Liver (tissue), 9 donors: Measurements from ENCODE around the gene EOGT. TPM values are rescaled to one million over a fixed set of nuclear protein-coding genes. Genes with fewer than 3 reads are reported as not detected.

Source experiments
- DNase-seq: peaks from one replicate; pipeline ENCODE4 v3.0.0-alpha.2; 2017; ENCODE audit warnings: low spot score
- H3K27ac ChIP-seq, 2 donors: one replicate each; pipeline ENCODE4 v1.7.0; 2013; ENCODE audit warnings: inconsistent platforms in 2 of 2, low read length in 2 of 2, control low read depth in 1 of 2, low read depth in 1 of 2, mild to moderate bottlenecking in 1 of 2
- H3K27me3 ChIP-seq, 4 donors: one replicate each; pipeline versions ENCODE4 v1.6.1 to v1.7.0; 2013; ENCODE audit warnings: low read length in 3 of 4, inconsistent platforms in 1 of 4, mild to moderate bottlenecking in 1 of 4, moderate library complexity in 1 of 4; ENCODE audit not compliant: control insufficient read depth in 4 of 4, insufficient read depth in 4 of 4
- H3K36me3 ChIP-seq, 4 donors: one replicate each; pipeline versions ENCODE4 v1.6.1 to v1.7.0; 2013; ENCODE audit warnings: low read length in 3 of 4, mild to moderate bottlenecking in 3 of 4, low read depth in 1 of 4, moderate library complexity in 1 of 4; ENCODE audit not compliant: control insufficient read depth in 4 of 4, insufficient read depth in 3 of 4
- H3K4me1 ChIP-seq, 4 donors: one replicate each; pipeline versions ENCODE4 v1.6.1 to v1.7.0; 2013; ENCODE audit warnings: low read length in 3 of 4, mild to moderate bottlenecking in 3 of 4, moderate library complexity in 1 of 4; ENCODE audit not compliant: control insufficient read depth in 4 of 4, insufficient read depth in 4 of 4
- H3K4me3 ChIP-seq, 3 donors: one replicate each; pipeline versions ENCODE4 v1.6.1 to v1.7.0; 2013; ENCODE audit warnings: low read length in 3 of 3, control low read depth in 1 of 3, low read depth in 1 of 3, mild to moderate bottlenecking in 1 of 3
- H3K9ac ChIP-seq, 2 donors: one replicate each; pipeline ENCODE4 v1.7.0; 2013; ENCODE audit warnings: low read length in 2 of 2, mild to moderate bottlenecking in 2 of 2, moderate library complexity in 2 of 2, control low read depth in 1 of 2, low read depth in 1 of 2
- H3K9me3 ChIP-seq, 4 donors: one replicate each; pipeline versions ENCODE4 v1.6.1 to v1.7.0; 2013; ENCODE audit warnings: low read length in 3 of 4; ENCODE audit not compliant: control insufficient read depth in 4 of 4
- CTCF ChIP-seq: fragments of 150-350 bp; IDR thresholded peaks from 2 replicates; pipeline ENCODE4 v1.5.1; 2017; ENCODE audit warnings: improper control_type of control experiment, low read depth, low read length; ENCODE audit not compliant: missing input control
- EGR1 ChIP-seq, 2 donors: IDR thresholded peaks; 2 replicates each; pipeline ENCODE4 v1.6.1; 2016 to 2018; ENCODE audit warnings: antibody characterized with exemption in 2 of 2, low read depth in 2 of 2
- FOXA1 ChIP-seq: IDR thresholded peaks from 2 replicates; pipeline ENCODE4 v1.6.1; 2016; ENCODE audit warnings: antibody characterized with exemption
- FOXA2 ChIP-seq: IDR thresholded peaks from 2 replicates; pipeline ENCODE4 v1.6.1; 2016; ENCODE audit warnings: antibody characterized with exemption
- GABPA ChIP-seq, 2 donors: IDR thresholded peaks in 1 of 2; conservative IDR thresholded peaks in 1 of 2; 2 replicates each; pipeline ENCODE4 v1.6.1; 2016; ENCODE audit warnings: antibody characterized with exemption in 2 of 2, mild to moderate bottlenecking in 1 of 2, moderate library complexity in 1 of 2
- HNF4A ChIP-seq, 2 donors: conservative IDR thresholded peaks; 2 replicates each; pipeline ENCODE4 v1.6.1; 2016; ENCODE audit warnings: antibody characterized with exemption in 2 of 2, mild to moderate bottlenecking in 2 of 2
- HNF4G ChIP-seq: IDR thresholded peaks from 2 replicates; pipeline ENCODE4 v1.6.1; 2016; ENCODE audit warnings: antibody characterized with exemption
- JUND ChIP-seq, 2 donors: IDR thresholded peaks; 2 replicates each; pipeline ENCODE4 v1.6.1; 2016; ENCODE audit warnings: antibody characterized with exemption in 2 of 2
- NR2F2 ChIP-seq: IDR thresholded peaks from 2 replicates; pipeline ENCODE4 v1.6.1; 2016; ENCODE audit warnings: antibody characterized with exemption
- RAD21 ChIP-seq, 2 donors: IDR thresholded peaks; 2 replicates each; pipeline ENCODE4 v1.6.1; 2016; ENCODE audit warnings: antibody characterized with exemption in 2 of 2, mild to moderate bottlenecking in 2 of 2
- SP1 ChIP-seq: IDR thresholded peaks from 2 replicates; pipeline ENCODE4 v1.6.1; 2018; ENCODE audit warnings: antibody characterized with exemption, mild to moderate bottlenecking
- TAF1 ChIP-seq: conservative IDR thresholded peaks from 2 replicates; pipeline ENCODE4 v1.6.1; 2016; ENCODE audit warnings: antibody characterized with exemption, mild to moderate bottlenecking
- YY1 ChIP-seq: IDR thresholded peaks from 2 replicates; pipeline ENCODE4 v1.6.1; 2016; ENCODE audit warnings: antibody characterized with exemption, mild to moderate bottlenecking
- ZBTB33 ChIP-seq: IDR thresholded peaks from 2 replicates; pipeline ENCODE4 v1.6.1; 2016; ENCODE audit warnings: antibody characterized with exemption
- WGBS: extraction: QIAGEN DNeasy Blood & Tissue Kit; methylation state at CpG from one replicate; pipeline ENCODE4 v1.1.7; 2013; 5-methylcytosine and 5-hydroxymethylcytosine counted together
- polyA plus RNA-seq, 2 donors: library from polyadenylated mRNA; stranded (reverse) in 1 of 2; unstranded in 1 of 2; fragments of 200-250 nt in 1 of 2; fragments of >200 nt in 1 of 2; fragmentation: Nextera tagmentation in 1 of 2; extraction: Ambion mirVana in 1 of 2; gene quantifications; one replicate each; pipeline versions ENCODE4 v1.2.1 to v1.2.3, GENCODE V29; 2013 to 2015
- total RNA-seq, 2 donors: library from RNA; depleted of rRNA; stranded (reverse); fragments of >200 nt; gene quantifications; one replicate each; pipeline ENCODE4 v1.2.3, GENCODE V29; 2014
- TF ChIP-seq, protein P1 (sequence below): IDR thresholded peaks from 2 replicates; pipeline ENCODE4 v1.6.1; 2016; ENCODE audit warnings: antibody characterized with exemption, mild to moderate bottlenecking
- TF ChIP-seq, protein P2 (sequence below): IDR thresholded peaks from 2 replicates; pipeline ENCODE4 v1.6.1; 2016; ENCODE audit warnings: antibody characterized with exemption
- TF ChIP-seq, protein P3 (sequence below): IDR thresholded peaks from 2 replicates; pipeline ENCODE4 v1.6.1; 2016; ENCODE audit warnings: antibody characterized with exemption
- donor health status: healthy.
- donor health status: healthy.
- donor health status: healthy.
- donor health status: healthy.
- donor health status: healthy.

EOGT gene
- total and polyA plus RNA-seq, 4 donors: 2.6 to 7.5 (median 5.1) TPM

- Histone ChIP-seq H3K36me3 (no peaks in the 10 kb centered on the region), H3K27me3 (peaks cover 0 to 5% (median 0%) of the 10 kb centered on the region in 4 donors), H3K9ac (no peak overlapping the region), H3K27ac (no peak overlapping the region), H3K9me3 (no peaks in the 10 kb centered on the region), H3K4me3 (no peak overlapping the region), H3K4me1 (no peaks in the 10 kb centered on the region)
- WGBS: 72% methylated on average over 6 of the region's 6 CpGs
- TF ChIP-seq, protein P1, sequence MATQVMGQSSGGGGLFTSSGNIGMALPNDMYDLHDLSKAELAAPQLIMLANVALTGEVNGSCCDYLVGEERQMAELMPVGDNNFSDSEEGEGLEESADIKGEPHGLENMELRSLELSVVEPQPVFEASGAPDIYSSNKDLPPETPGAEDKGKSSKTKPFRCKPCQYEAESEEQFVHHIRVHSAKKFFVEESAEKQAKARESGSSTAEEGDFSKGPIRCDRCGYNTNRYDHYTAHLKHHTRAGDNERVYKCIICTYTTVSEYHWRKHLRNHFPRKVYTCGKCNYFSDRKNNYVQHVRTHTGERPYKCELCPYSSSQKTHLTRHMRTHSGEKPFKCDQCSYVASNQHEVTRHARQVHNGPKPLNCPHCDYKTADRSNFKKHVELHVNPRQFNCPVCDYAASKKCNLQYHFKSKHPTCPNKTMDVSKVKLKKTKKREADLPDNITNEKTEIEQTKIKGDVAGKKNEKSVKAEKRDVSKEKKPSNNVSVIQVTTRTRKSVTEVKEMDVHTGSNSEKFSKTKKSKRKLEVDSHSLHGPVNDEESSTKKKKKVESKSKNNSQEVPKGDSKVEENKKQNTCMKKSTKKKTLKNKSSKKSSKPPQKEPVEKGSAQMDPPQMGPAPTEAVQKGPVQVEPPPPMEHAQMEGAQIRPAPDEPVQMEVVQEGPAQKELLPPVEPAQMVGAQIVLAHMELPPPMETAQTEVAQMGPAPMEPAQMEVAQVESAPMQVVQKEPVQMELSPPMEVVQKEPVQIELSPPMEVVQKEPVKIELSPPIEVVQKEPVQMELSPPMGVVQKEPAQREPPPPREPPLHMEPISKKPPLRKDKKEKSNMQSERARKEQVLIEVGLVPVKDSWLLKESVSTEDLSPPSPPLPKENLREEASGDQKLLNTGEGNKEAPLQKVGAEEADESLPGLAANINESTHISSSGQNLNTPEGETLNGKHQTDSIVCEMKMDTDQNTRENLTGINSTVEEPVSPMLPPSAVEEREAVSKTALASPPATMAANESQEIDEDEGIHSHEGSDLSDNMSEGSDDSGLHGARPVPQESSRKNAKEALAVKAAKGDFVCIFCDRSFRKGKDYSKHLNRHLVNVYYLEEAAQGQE: no peak
- TF ChIP-seq FOXA1 (no peak), GABPA (IDR thresholded peaks at IDR 0.05 in 1 of 2, conservative IDR thresholded peaks at IDR 0.05 in 1 of 2) (no peak), EGR1 (IDR thresholded peaks at IDR 0.05; ENCODE audit: low read depth in 2 of 2) (no peak), FOXA2 (no peak), SP1 (no peak), HNF4G (no peak), CTCF (no peak), JUND (IDR thresholded peaks at IDR 0.05) (no peak), TAF1 (no peak), YY1 (no peak), ZBTB33 (no peak)
- no peak for DNase-seq
Observed at GRCh38 chr3:68941055-68941454, 72.4 kb downstream of the EOGT start.

- H3K4me3 ChIP-seq: no peak overlapping the region
- peaks cover 0 to 14% (median 7%) of the 10 kb centered on the region in 4 donors for H3K27me3 ChIP-seq
- DNase-seq: no peak
- no peaks in the 10 kb centered on the region for H3K9me3 ChIP-seq
- no peak overlapping the region for H3K9ac ChIP-seq
- peaks cover 0 to 3% (median under 1%) of the 10 kb centered on the region in 4 donors for H3K4me1 ChIP-seq
- H3K36me3 ChIP-seq: no peaks in the 10 kb centered on the region
- H3K27ac ChIP-seq: no peak overlapping the region
- no peak for TF ChIP-seq CTCF
- no peak for TF ChIP-seq GABPA (IDR thresholded peaks at IDR 0.05 in 1 of 2, conservative IDR thresholded peaks at IDR 0.05 in 1 of 2)
- TF ChIP-seq, protein P2, sequence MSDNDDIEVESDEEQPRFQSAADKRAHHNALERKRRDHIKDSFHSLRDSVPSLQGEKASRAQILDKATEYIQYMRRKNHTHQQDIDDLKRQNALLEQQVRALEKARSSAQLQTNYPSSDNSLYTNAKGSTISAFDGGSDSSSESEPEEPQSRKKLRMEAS: no peak
- TF ChIP-seq, protein P3, sequence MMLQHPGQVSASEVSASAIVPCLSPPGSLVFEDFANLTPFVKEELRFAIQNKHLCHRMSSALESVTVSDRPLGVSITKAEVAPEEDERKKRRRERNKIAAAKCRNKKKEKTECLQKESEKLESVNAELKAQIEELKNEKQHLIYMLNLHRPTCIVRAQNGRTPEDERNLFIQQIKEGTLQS: no peak
- TF ChIP-seq RAD21 (IDR thresholded peaks at IDR 0.05): no peak
- no peak for TF ChIP-seq HNF4A (conservative IDR thresholded peaks at IDR 0.05)
- no peak for TF ChIP-seq TAF1
- TF ChIP-seq NR2F2: no peak
- no peak for TF ChIP-seq SP1
- 64% methylated on average over 6 of the region's 6 CpGs for WGBS
Observed at GRCh38 chr3:68936856-68937255, 76.6 kb downstream of the EOGT start.
